Osteoblast (primary cell): ENCODE data around the gene SKIL. TPM values are rescaled to one million over a fixed set of nuclear protein-coding genes. Genes with fewer than 3 reads are reported as not detected.

ENCODE experiments used
- DNase-seq: peaks from one replicate; pipeline ENCODE4 v3.0.0; 2011; ENCODE audit warnings: low spot score, mixed read lengths; ENCODE audit not compliant: insufficient read length; ENCODE audit errors: missing footprints
- H2AFZ ChIP-seq: 2 replicates; pipeline ENCODE4 v1.6.0; 2011; ENCODE audit warnings: mild to moderate bottlenecking, low read length
- H3K27ac ChIP-seq: 2 replicates; pipeline ENCODE4 v1.5.1; 2011; ENCODE audit warnings: mild to moderate bottlenecking, low read depth, low read length, moderate library complexity
- H3K27me3 ChIP-seq: 2 replicates; pipeline ENCODE4 v1.6.0; 2012; ENCODE audit warnings: mild to moderate bottlenecking, control low read depth, inconsistent platforms, low read length, moderate library complexity; ENCODE audit not compliant: insufficient read depth
- H3K36me3 ChIP-seq: 2 replicates; pipeline ENCODE4 v1.5.1; 2011; ENCODE audit warnings: mild to moderate bottlenecking, low read length, control low read depth, moderate library complexity; ENCODE audit not compliant: insufficient read depth
- H3K4me1 ChIP-seq: 2 replicates; pipeline ENCODE4 v1.5.1; 2011; ENCODE audit warnings: mild to moderate bottlenecking, low read length, control low read depth, moderate library complexity; ENCODE audit not compliant: insufficient read depth
- H3K4me2 ChIP-seq: 2 replicates; pipeline ENCODE4 v1.6.0; 2011; ENCODE audit warnings: mild to moderate bottlenecking, low read length; ENCODE audit not compliant: insufficient read depth
- H3K4me3 ChIP-seq: fragments of 200-600 bp; sonication (generic); 3 replicates; pipeline ENCODE4 v1.5.1; 2012; ENCODE audit warnings: mild to moderate bottlenecking, low read length, inconsistent platforms; ENCODE audit not compliant: insufficient read depth
- H3K79me2 ChIP-seq: 2 replicates; pipeline ENCODE4 v1.6.0; 2012; ENCODE audit warnings: mild to moderate bottlenecking, low read length, control low read depth, inconsistent platforms; ENCODE audit not compliant: insufficient read depth
- H3K9me3 ChIP-seq: 2 replicates; pipeline ENCODE4 v1.5.1; 2011; ENCODE audit warnings: low read depth, low read length, control low read depth
- H4K20me1 ChIP-seq: 2 replicates; pipeline ENCODE4 v1.6.0; 2012; ENCODE audit warnings: mild to moderate bottlenecking, low read length, control low read depth; ENCODE audit not compliant: insufficient read depth
- total RNA-seq: library from RNA; depleted of rRNA; stranded (reverse); fragments of >200 nt; gene quantifications from 2 replicates; pipeline ENCODE4 v1.2.3, GENCODE V29; 2012
- TF ChIP-seq, protein P1 (sequence below): IDR thresholded peaks from 2 replicates; pipeline ENCODE4 v1.5.1; 2011; ENCODE audit warnings: mild to moderate bottlenecking, low read depth, low read length, moderate library complexity; ENCODE audit errors: extremely low read depth

The SKIL gene
- total RNA-seq, 1 donor: 69.8 TPM

DNA sequence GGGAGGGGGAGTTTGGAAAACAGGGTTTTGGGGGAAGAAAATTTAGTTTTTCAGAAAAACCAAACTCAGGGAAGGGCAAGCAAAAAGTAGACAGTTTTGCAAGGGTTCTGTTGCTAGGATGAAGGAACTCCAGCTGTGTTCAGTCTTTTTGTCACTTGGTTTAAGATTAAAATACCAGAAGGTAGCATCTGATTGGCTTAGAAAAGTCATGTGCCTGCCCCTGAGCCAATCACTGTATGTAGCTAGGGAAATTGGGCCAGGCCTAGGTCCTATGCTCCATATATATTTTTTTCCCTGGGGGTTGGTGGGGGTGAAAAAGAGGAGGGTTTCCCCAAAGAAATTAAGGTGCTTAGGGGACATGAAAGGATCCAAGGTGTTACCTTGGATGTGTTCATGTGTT, 85.4 kb downstream of the SKIL start:
- no peak for DNase-seq
- Histone ChIP-seq H3K36me3 (no peaks in the 10 kb centered on the region), H3K9me3 (no peaks in the 10 kb centered on the region), H3K79me2 (no peaks in the 10 kb centered on the region), H3K27ac (no peak overlapping the region), H4K20me1 (no peaks in the 10 kb centered on the region), H2AFZ (no peak overlapping the region), H3K4me3 (no peak overlapping the region), H3K27me3 (no peaks in the 10 kb centered on the region), H3K4me1 (no peaks in the 10 kb centered on the region), H3K4me2 (no peak overlapping the region)
- TF ChIP-seq, protein P1, sequence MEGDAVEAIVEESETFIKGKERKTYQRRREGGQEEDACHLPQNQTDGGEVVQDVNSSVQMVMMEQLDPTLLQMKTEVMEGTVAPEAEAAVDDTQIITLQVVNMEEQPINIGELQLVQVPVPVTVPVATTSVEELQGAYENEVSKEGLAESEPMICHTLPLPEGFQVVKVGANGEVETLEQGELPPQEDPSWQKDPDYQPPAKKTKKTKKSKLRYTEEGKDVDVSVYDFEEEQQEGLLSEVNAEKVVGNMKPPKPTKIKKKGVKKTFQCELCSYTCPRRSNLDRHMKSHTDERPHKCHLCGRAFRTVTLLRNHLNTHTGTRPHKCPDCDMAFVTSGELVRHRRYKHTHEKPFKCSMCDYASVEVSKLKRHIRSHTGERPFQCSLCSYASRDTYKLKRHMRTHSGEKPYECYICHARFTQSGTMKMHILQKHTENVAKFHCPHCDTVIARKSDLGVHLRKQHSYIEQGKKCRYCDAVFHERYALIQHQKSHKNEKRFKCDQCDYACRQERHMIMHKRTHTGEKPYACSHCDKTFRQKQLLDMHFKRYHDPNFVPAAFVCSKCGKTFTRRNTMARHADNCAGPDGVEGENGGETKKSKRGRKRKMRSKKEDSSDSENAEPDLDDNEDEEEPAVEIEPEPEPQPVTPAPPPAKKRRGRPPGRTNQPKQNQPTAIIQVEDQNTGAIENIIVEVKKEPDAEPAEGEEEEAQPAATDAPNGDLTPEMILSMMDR: no peak

DNA sequence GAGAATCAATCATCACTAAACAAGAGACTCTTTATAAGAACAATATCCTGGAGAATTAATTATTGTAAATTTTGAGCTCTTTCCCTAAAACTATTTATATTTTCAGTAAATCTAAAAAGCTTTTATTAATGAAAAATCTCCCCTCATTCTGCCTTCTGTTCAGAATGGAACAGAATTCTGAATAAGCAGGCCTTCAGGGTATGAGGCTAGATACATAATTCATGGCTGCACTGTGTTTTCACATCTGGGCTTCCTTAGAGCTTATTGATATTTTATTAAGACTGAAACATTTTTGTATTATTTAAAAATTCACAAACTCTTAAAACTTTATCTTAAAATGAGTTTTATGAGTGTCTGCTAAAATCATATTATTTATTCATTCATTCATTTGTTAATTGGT, 85.9 kb downstream of the SKIL start:
- no peaks in the 10 kb centered on the region for H3K27me3 ChIP-seq
- TF ChIP-seq, protein P1: no peak
- H4K20me1 ChIP-seq: no peaks in the 10 kb centered on the region
- no peaks in the 10 kb centered on the region for H3K79me2 ChIP-seq
- H3K27ac ChIP-seq: no peak overlapping the region
- H3K4me1 ChIP-seq: no peaks in the 10 kb centered on the region
- H3K4me3 ChIP-seq: no peak overlapping the region
- DNase-seq: no peak
- no peak overlapping the region for H3K4me2 ChIP-seq
- no peaks in the 10 kb centered on the region for H3K9me3 ChIP-seq
- no peak overlapping the region for H2AFZ ChIP-seq
- no peaks in the 10 kb centered on the region for H3K36me3 ChIP-seq

Other genes starting within 250 kb of the SKIL start
- gene PHC3, start 176.0 kb upstream of the SKIL start, total RNA-seq: 36.9 and 47.1 TPM in 2 replicates
- gene PRKCI, start 135.3 kb upstream of the SKIL start, total RNA-seq: 54.8 and 69.1 TPM in 2 replicates
- gene CLDN11, start 61.2 kb downstream of the SKIL start, total RNA-seq: 33.9 and 50.3 TPM in 2 replicates
- 0.29 and 0.36 TPM in 2 replicates for gene SLC7A14, start 228.4 kb downstream of the SKIL start, total RNA-seq